HCT116 (cell line): Measurements from ENCODE around the gene ZDHHC1. TPM values are rescaled to one million over a fixed set of nuclear protein-coding genes. Genes with fewer than 3 reads are reported as not detected.
A peak's percentile ranks its signal among the peaks of the same experiment; 100 is the strongest.

Experiments used
- ATAC-seq: fragments of 200-7000 bp; cut with Tn5 transposase; 2 replicates; pipeline ENCODE4 v1.9.1; 2020; ENCODE audit warnings: mild to moderate bottlenecking, moderate library complexity
- BruUV-seq: library from RNA; stranded (reverse); fragments of 400-500 nt; replicated peaks from 2 replicates; lab custom pipeline; 2021; lab: Mats Ljungman, UMichigan
- CTCF ChIA-PET: fragments of 300-600 bp; sonication (Branson Sonifier 250); formaldehyde crosslinking; loops from one replicate; lab custom pipeline; 2021; ENCODE audit warnings: antibody characterized with exemption; lab: Charles Lee
- POLR2A ChIA-PET: fragments of 300-600, 350-600 bp; sonication (Branson Sonifier 250); formaldehyde crosslinking; loops from one replicate; lab custom pipeline; 2021; ENCODE audit warnings: antibody characterized with exemption; lab: Charles Lee
- RAD21 ChIA-PET, 2 experiments: fragments of 300-600 bp; sonication (Branson Sonifier 250); formaldehyde crosslinking; loops; one replicate each; lab custom pipeline; 2023; ENCODE audit warnings: low total read pairs in 2 of 2; ENCODE audit not compliant: uncharacterized antibody in 2 of 2, unreplicated experiment in 2 of 2, low non-redundant PET in 1 of 2; lab: Charles Lee
- DNase-seq: peaks from one replicate; pipeline ENCODE4 v3.0.0-alpha.2; 2010; ENCODE audit warnings: low read depth, low spot score
- H2AFZ ChIP-seq: fragments of 200-600 bp; shearing (Covaris generic), sonication (generic); 2 replicates; pipeline ENCODE4 v1.6.1; 2017; ENCODE audit warnings: low read depth, mixed run types, mixed read lengths, antibody characterized with exemption, low read length; ENCODE audit not compliant: poor library complexity, severe bottlenecking
- H3K27ac ChIP-seq: 2 replicates; pipeline ENCODE4 v1.5.1; 2012; ENCODE audit warnings: low read depth, low read length
- H3K27me3 ChIP-seq: fragments of 200-600 bp; sonication (generic); 2 replicates; pipeline ENCODE4 v1.6.1; 2016; ENCODE audit warnings: mixed run types, low read length, mixed read lengths; ENCODE audit not compliant: insufficient read depth
- H3K36me3 ChIP-seq, 2 experiments: fragments of 200-500 bp in 1 of 2; fragments of 200-600 bp in 1 of 2; sonication (Bioruptor generic) in 1 of 2; sonication (generic) in 1 of 2; 2 replicates each; pipeline versions ENCODE4 v1.5.1 to v1.6.1; 2014 to 2016; ENCODE audit warnings: low read length in 2 of 2, inconsistent platforms in 1 of 2, mixed read lengths in 1 of 2, mixed run types in 1 of 2; ENCODE audit not compliant: insufficient read depth in 2 of 2, control insufficient read depth in 1 of 2
- H3K4me1 ChIP-seq, 2 experiments: fragments of 200-600 bp in 1 of 2; sonication (generic) in 1 of 2; 2 replicates each; pipeline versions ENCODE4 v1.5.1 to v1.6.1; 2012 to 2017; ENCODE audit warnings: low read length in 2 of 2, inconsistent platforms in 1 of 2, mild to moderate bottlenecking in 1 of 2, mixed read lengths in 1 of 2, mixed run types in 1 of 2, moderate library complexity in 1 of 2; ENCODE audit not compliant: insufficient read depth in 2 of 2, control insufficient read depth in 1 of 2
- H3K4me2 ChIP-seq: fragments of 200-600 bp; sonication (generic); 2 replicates; pipeline ENCODE4 v1.6.1; 2017; ENCODE audit warnings: mixed run types, low read length, mixed read lengths
- H3K4me3 ChIP-seq, 2 experiments: fragments of 200-600 bp in 1 of 2; sonication (generic) in 1 of 2; replicated peaks in 1 of 2; 2 replicates each; pipeline ENCODE4 v1.5.1; 2011 to 2016; ENCODE audit warnings: low read length in 2 of 2, control low read depth in 1 of 2, low read depth in 1 of 2, mild to moderate bottlenecking in 1 of 2, mixed read lengths in 1 of 2, mixed run types in 1 of 2
- H3K79me2 ChIP-seq: fragments of 200-600 bp; sonication (generic); 2 replicates; pipeline ENCODE4 v1.6.1; 2017; ENCODE audit warnings: mild to moderate bottlenecking, mixed run types, low read length, moderate library complexity, mixed read lengths; ENCODE audit not compliant: insufficient read depth
- H3K9ac ChIP-seq: fragments of 200-600 bp; sonication (generic); 2 replicates; pipeline ENCODE4 v1.6.1; 2016; ENCODE audit warnings: low read length, mixed read lengths
- H3K9me2 ChIP-seq: fragments of 200-600 bp; sonication (generic), shearing (Covaris generic); 2 replicates; pipeline ENCODE4 v1.6.1; 2017; ENCODE audit warnings: mixed run types, mild to moderate bottlenecking, moderate library complexity; ENCODE audit not compliant: insufficient read depth
- H3K9me3 ChIP-seq, 2 experiments: fragments of 200-500 bp in 1 of 2; fragments of 200-600 bp in 1 of 2; sonication (Bioruptor generic) in 1 of 2; sonication (generic) in 1 of 2; 2 replicates each; pipeline ENCODE4 v1.6.1; 2014 to 2017; ENCODE audit warnings: low read length in 2 of 2, mixed read lengths in 2 of 2, inconsistent platforms in 1 of 2, low read depth in 1 of 2, mild to moderate bottlenecking in 1 of 2, mixed run types in 1 of 2, moderate library complexity in 1 of 2; ENCODE audit not compliant: control insufficient read depth in 1 of 2, insufficient read depth in 1 of 2
- H4K20me1 ChIP-seq: fragments of 200-600 bp; sonication (generic), shearing (Covaris generic); 2 replicates; pipeline ENCODE4 v1.6.1; 2017; ENCODE audit warnings: mixed run types, mild to moderate bottlenecking, moderate library complexity; ENCODE audit not compliant: insufficient read depth
- CBX3 ChIP-seq: IDR thresholded peaks from 2 replicates; pipeline ENCODE4 v1.6.1; 2012; ENCODE audit warnings: low read depth
- ELF1 ChIP-seq: IDR thresholded peaks from 2 replicates; pipeline ENCODE4 v1.6.1; 2012; ENCODE audit warnings: low read depth, borderline replicate concordance
- JUND ChIP-seq: IDR thresholded peaks from 2 replicates; pipeline ENCODE4 v1.6.1; 2012
- RAD21 ChIP-seq: IDR thresholded peaks from 2 replicates; pipeline ENCODE4 v1.6.1; 2012; ENCODE audit warnings: low read depth, mild to moderate bottlenecking
- SIN3A ChIP-seq: IDR thresholded peaks from 2 replicates; pipeline ENCODE4 v1.6.1; 2012; ENCODE audit warnings: low read depth
- SP1 ChIP-seq: IDR thresholded peaks from 2 replicates; pipeline ENCODE4 v1.6.1; 2012; ENCODE audit warnings: low read depth
- SRF ChIP-seq: IDR thresholded peaks from 2 replicates; pipeline ENCODE4 v1.6.1; 2012; ENCODE audit warnings: low read depth
- TCF7L2 ChIP-seq: IDR thresholded peaks from 2 replicates; pipeline ENCODE4 v1.7.0; 2011; ENCODE audit warnings: borderline replicate concordance, inconsistent platforms; ENCODE audit not compliant: insufficient read depth, insufficient read length; ENCODE audit errors: extremely low read depth
- YY1 ChIP-seq: IDR thresholded peaks from 2 replicates; pipeline ENCODE4 v1.6.1; 2011; ENCODE audit warnings: low read length, low read depth, moderate library complexity, mild to moderate bottlenecking; ENCODE audit not compliant: insufficient replicate concordance; ENCODE audit errors: extremely low read depth
- intact Hi-C: fragments of 100-400 bp; cut with micrococcal nuclease; formaldehyde crosslinking; loops from 2 replicates; pipeline ENCODE4 v1.10.0; 2022
- total RNA-seq: library from RNA; stranded (reverse); gene quantifications from one replicate; pipeline ENCODE4 v1.2.1, GENCODE V29; 2021; ENCODE audit not compliant: unreplicated experiment
- TF ChIP-seq, protein P1 (sequence below), 3 experiments: fragments of 200-600 bp in 1 of 3; sonication (generic) in 1 of 3; IDR thresholded peaks in 2 of 3; conservative IDR thresholded peaks in 1 of 3; 2 replicates each; pipeline ENCODE4 v1.5.1; 2012 to 2017; ENCODE audit warnings: low read depth in 2 of 3, low read length in 2 of 3, antibody characterized with exemption in 1 of 3, borderline replicate concordance in 1 of 3, control low read depth in 1 of 3, mild to moderate bottlenecking in 1 of 3, mixed read lengths in 1 of 3, mixed run types in 1 of 3, moderate library complexity in 1 of 3; ENCODE audit not compliant: insufficient read depth in 1 of 3

The ZDHHC1 gene
- total RNA-seq, 1 experiment from 2014 or later, result 9.1 TPM

DNA sequence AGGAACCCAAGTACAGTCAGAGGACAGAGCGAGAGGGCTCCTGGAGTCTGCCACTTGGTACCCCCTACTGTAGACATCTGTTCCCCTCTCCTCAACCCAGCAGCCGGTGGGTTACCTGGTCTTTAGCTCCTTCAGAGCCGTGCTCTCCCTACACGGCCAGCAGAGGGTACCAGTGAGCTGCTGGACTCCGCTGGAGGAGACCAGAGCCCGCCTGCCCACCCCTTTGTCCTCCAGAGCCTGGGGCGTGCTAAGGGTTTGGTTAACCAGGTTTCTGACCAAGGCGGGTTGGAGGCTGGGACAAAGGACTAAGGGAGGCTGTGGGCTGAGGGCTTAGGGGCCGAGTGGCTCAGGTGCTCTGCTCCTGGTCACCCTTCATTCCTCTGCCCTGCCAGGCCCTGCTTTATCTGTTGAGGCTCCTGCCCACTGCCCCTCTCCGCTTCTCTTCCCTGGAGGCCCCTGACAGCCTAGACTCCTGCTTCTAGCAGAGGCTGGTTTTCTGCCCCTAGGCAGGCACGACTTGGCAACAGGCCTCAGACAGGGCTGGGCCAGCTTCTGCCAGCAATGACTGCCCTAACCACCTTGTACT, 12.0 kb upstream of the ZDHHC1 start:
- no peaks in the 10 kb centered on the region for H3K79me2 ChIP-seq
- no peak overlapping the region; the same call in 1 of the 2 replicates for H3K27ac ChIP-seq
- no TSS peak for BruUV-seq
- intact Hi-C loops, result loop anchor here (1.0 kb wide), 2 partner anchors 19 to 37 kb away; no protein-coding TSS in a partner anchor
- ATAC-seq (peak; percentile 59), DNase-seq (peak; percentile 42)
- H3K4me1 ChIP-seq, result peaks cover 6 to 44% of the 10 kb centered on the region in 2 experiments; a peak in 3 of 4 replicates
- no peaks in the 10 kb centered on the region for H4K20me1 ChIP-seq
- no peaks in the 10 kb centered on the region for H3K36me3 ChIP-seq
- H3K9me2 ChIP-seq, result no peaks in the 10 kb centered on the region
- ChIA-PET CTCF (interaction anchor here (0.6 to 3.7 kb wide), 24 partner anchors 10 to 232 kb away, joined by 3 to 41 read pairs (median 4); partner anchors contain the start of genes ACD, ATP6V0D1, FHOD1 and TMEM208), RAD21 (interaction anchor here (0.8 to 1.9 kb wide), 6 partner anchors 18 to 168 kb away, joined by 3 to 11 read pairs (median 5); no protein-coding TSS in a partner anchor), POLR2A (interaction anchor here (1.3 kb wide), 1 partner anchor 51 kb away, joined by 3 read pairs; no protein-coding TSS in a partner anchor)
- no peaks in the 10 kb centered on the region for H3K27me3 ChIP-seq
- H3K9ac ChIP-seq, result no peak overlapping the region; the same call in 1 of the 2 replicates
- H3K9me3 ChIP-seq, result no peaks in the 10 kb centered on the region
- no peak overlapping the region for H3K4me3 ChIP-seq
- H2AFZ ChIP-seq, result no peak overlapping the region
- H3K4me2 ChIP-seq, result peak overlapping the region; percentile 23; the same call in 1 of the 2 replicates
- TF ChIP-seq RAD21 (peak; percentile 86), SRF (no peak), YY1 (peak; percentile 15)
- TF ChIP-seq, protein P1, sequence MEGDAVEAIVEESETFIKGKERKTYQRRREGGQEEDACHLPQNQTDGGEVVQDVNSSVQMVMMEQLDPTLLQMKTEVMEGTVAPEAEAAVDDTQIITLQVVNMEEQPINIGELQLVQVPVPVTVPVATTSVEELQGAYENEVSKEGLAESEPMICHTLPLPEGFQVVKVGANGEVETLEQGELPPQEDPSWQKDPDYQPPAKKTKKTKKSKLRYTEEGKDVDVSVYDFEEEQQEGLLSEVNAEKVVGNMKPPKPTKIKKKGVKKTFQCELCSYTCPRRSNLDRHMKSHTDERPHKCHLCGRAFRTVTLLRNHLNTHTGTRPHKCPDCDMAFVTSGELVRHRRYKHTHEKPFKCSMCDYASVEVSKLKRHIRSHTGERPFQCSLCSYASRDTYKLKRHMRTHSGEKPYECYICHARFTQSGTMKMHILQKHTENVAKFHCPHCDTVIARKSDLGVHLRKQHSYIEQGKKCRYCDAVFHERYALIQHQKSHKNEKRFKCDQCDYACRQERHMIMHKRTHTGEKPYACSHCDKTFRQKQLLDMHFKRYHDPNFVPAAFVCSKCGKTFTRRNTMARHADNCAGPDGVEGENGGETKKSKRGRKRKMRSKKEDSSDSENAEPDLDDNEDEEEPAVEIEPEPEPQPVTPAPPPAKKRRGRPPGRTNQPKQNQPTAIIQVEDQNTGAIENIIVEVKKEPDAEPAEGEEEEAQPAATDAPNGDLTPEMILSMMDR (IDR thresholded peaks at IDR 0.05 in 2 of 3, conservative IDR thresholded peaks at IDR 0.05 in 1 of 3; ENCODE audit: borderline replicate concordance in 1 of 3, insufficient read depth in 1 of 3, low read depth in 2 of 3, low read length in 2 of 3), result peak; percentile 83 to 97 (median 84)

DNA sequence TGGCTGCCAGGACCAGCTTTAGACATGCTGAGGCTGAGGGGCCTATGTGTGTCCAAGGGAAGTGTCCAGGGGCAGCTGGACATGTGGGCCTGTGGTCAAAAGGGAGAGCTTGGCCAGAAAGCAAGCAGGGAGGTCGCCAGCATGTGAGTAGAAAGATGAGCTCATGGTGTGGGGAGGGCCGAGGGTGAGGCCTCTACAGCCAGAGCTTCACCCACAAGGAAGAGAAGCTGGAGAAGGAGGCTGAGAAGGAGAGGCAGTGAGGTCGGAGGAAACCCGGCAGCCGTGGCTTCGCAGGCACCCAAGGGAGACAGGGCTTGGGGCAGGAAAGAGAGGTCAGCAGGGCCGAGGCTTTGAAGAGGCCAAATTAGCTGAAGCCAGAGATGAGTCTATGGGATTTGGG, 10.7 kb upstream of the ZDHHC1 start:
- no peaks in the 10 kb centered on the region for H3K36me3 ChIP-seq
- H3K9ac ChIP-seq, result no peak overlapping the region
- ChIA-PET POLR2A (no interaction called here), CTCF (interaction anchor here (1.4 to 3.7 kb wide), 3 partner anchors 20 to 53 kb away, joined by 3 to 41 read pairs (median 16); no protein-coding TSS in a partner anchor), RAD21 (no interaction called here)
- no peaks in the 10 kb centered on the region for H3K27me3 ChIP-seq
- no peaks in the 10 kb centered on the region for H4K20me1 ChIP-seq
- no peak overlapping the region for H2AFZ ChIP-seq
- no TSS peak for BruUV-seq
- intact Hi-C loops, result no loop called here
- DNase-seq (no peak), ATAC-seq (no peak)
- no peaks in the 10 kb centered on the region for H3K9me3 ChIP-seq
- H3K9me2 ChIP-seq, result no peaks in the 10 kb centered on the region
- no peak overlapping the region for H3K27ac ChIP-seq
- no peak overlapping the region for H3K4me3 ChIP-seq
- no peak overlapping the region for H3K4me2 ChIP-seq
- TF ChIP-seq TCF7L2 (no peak), JUND (no peak), CBX3 (no peak), SP1 (no peak), SIN3A (no peak), SRF (no peak), ELF1 (no peak)
- TF ChIP-seq, protein P1 (IDR thresholded peaks at IDR 0.05 in 2 of 3, conservative IDR thresholded peaks at IDR 0.05 in 1 of 3; ENCODE audit: borderline replicate concordance in 1 of 3, insufficient read depth in 1 of 3, low read depth in 2 of 3, low read length in 2 of 3), result no peak
- H3K4me1 ChIP-seq, result peaks cover 3 to 36% of the 10 kb centered on the region in 2 experiments; a peak in 3 of 4 replicates
- H3K79me2 ChIP-seq, result no peaks in the 10 kb centered on the region
